Measurements from ENCODE around the gene B4GALT5.

DNA sequence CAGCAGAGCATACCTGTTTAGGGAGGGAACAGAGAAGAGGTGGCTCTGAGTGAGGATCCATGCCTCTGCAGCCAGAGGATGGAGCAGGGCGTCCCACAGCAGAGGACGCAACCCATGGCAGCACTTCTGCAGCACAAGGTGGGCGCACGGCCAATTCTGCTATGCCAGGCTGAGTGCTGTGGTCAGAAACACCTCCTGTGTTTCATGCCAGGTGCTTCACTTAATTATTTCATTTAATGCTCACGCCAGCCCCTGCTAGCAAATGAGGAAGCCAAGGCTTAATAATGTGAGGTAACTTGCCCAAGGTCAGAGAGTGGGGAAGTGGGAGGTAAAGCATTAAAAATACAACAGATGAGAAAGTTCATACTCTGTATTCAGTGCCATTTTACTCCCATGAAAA is 77.2 kb downstream of the B4GALT5 start:
- TF ChIP-seq, protein P1, sequence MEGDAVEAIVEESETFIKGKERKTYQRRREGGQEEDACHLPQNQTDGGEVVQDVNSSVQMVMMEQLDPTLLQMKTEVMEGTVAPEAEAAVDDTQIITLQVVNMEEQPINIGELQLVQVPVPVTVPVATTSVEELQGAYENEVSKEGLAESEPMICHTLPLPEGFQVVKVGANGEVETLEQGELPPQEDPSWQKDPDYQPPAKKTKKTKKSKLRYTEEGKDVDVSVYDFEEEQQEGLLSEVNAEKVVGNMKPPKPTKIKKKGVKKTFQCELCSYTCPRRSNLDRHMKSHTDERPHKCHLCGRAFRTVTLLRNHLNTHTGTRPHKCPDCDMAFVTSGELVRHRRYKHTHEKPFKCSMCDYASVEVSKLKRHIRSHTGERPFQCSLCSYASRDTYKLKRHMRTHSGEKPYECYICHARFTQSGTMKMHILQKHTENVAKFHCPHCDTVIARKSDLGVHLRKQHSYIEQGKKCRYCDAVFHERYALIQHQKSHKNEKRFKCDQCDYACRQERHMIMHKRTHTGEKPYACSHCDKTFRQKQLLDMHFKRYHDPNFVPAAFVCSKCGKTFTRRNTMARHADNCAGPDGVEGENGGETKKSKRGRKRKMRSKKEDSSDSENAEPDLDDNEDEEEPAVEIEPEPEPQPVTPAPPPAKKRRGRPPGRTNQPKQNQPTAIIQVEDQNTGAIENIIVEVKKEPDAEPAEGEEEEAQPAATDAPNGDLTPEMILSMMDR (conservative IDR thresholded peaks at IDR 0.05; ENCODE audit: low read length), result no peak
- TF ChIP-seq EZH2phosphoT487 (IDR thresholded peaks at IDR 0.05; ENCODE audit: borderline replicate concordance, low read depth, low read length), result no peak
